Measurements from ENCODE around the gene C2orf76. TPM values are rescaled to one million over a fixed set of nuclear protein-coding genes. Genes with fewer than 3 reads are reported as not detected.

C2orf76 gene
- total RNA-seq, 6 experiments from 2014 or later: 6.6 to 10.5 (median 8.9) TPM

- no peaks in the 10 kb centered on the region for H3K9me3 Mint-ChIP-seq
- TF ChIP-seq CTCF (IDR thresholded peaks at IDR 0.05): no peak
- no peak overlapping the region for H3K4me3 Mint-ChIP-seq
- H3K27ac Mint-ChIP-seq: no peak overlapping the region
- no peaks in the 10 kb centered on the region for H3K36me3 Mint-ChIP-seq (ENCODE audit: low read depth)
- DNase-seq: no peak
- no peaks in the 10 kb centered on the region for H3K27me3 Mint-ChIP-seq (ENCODE audit: insufficient read depth)
- H3K4me1 Mint-ChIP-seq (ENCODE audit: low read depth): no peaks in the 10 kb centered on the region
Observed at GRCh38 chr2:119304847-119305246, 61.8 kb downstream of the C2orf76 start.

GRCh38 chr2:119301413-119301812 is 65.2 kb downstream of the C2orf76 start:
- Mint-ChIP-seq H3K36me3 (ENCODE audit: low read depth) (no peaks in the 10 kb centered on the region), H3K27me3 (ENCODE audit: insufficient read depth) (no peaks in the 10 kb centered on the region), H3K27ac (no peak overlapping the region), H3K4me1 (ENCODE audit: low read depth) (no peaks in the 10 kb centered on the region), H3K9me3 (no peaks in the 10 kb centered on the region), H3K4me3 (no peak overlapping the region)
- no peak for TF ChIP-seq CTCF (IDR thresholded peaks at IDR 0.05)
- DNase-seq: no peak

- Mint-ChIP-seq H3K36me3 (ENCODE audit: low read depth) (no peaks in the 10 kb centered on the region), H3K27me3 (ENCODE audit: insufficient read depth) (peaks cover 7% of the 10 kb centered on the region; the same call in 1 of the 2 replicates), H3K9me3 (no peaks in the 10 kb centered on the region), H3K4me1 (ENCODE audit: low read depth) (peaks cover 6% of the 10 kb centered on the region; the same call in 1 of the 2 replicates), H3K27ac (no peak overlapping the region), H3K4me3 (no peak overlapping the region)
- no peak for TF ChIP-seq CTCF (IDR thresholded peaks at IDR 0.05)
- DNase-seq: no peak
Observed at GRCh38 chr2:119295688-119296375, 70.8 kb downstream of the C2orf76 start.

GRCh38 chr2:119294671-119295070 is 72.0 kb downstream of the C2orf76 start:
- H3K27me3 Mint-ChIP-seq (ENCODE audit: insufficient read depth): peaks cover 7% of the 10 kb centered on the region; the same call in 1 of the 2 replicates
- no peak for TF ChIP-seq CTCF (IDR thresholded peaks at IDR 0.05)
- peaks cover 6% of the 10 kb centered on the region; the same call in 1 of the 2 replicates for H3K4me1 Mint-ChIP-seq (ENCODE audit: low read depth)
- DNase-seq: no peak
- H3K36me3 Mint-ChIP-seq (ENCODE audit: low read depth): no peaks in the 10 kb centered on the region
- no peak overlapping the region for H3K27ac Mint-ChIP-seq
- no peaks in the 10 kb centered on the region for H3K9me3 Mint-ChIP-seq
- no peak overlapping the region for H3K4me3 Mint-ChIP-seq

- no peak overlapping the region for H3K4me3 Mint-ChIP-seq
- no peak for DNase-seq
- H3K27ac Mint-ChIP-seq: no peak overlapping the region
- peaks cover 6% of the 10 kb centered on the region; the same call in 1 of the 2 replicates for H3K4me1 Mint-ChIP-seq (ENCODE audit: low read depth)
- no peaks in the 10 kb centered on the region for H3K36me3 Mint-ChIP-seq (ENCODE audit: low read depth)
- no peaks in the 10 kb centered on the region for H3K9me3 Mint-ChIP-seq
- TF ChIP-seq CTCF (IDR thresholded peaks at IDR 0.05): no peak
- peaks cover 7% of the 10 kb centered on the region; the same call in 1 of the 2 replicates for H3K27me3 Mint-ChIP-seq (ENCODE audit: insufficient read depth)
Observed at GRCh38 chr2:119293900-119294299, 72.7 kb downstream of the C2orf76 start.
